RWPE1 (cell line): ENCODE measurements around the gene CIZ1.

ENCODE experiments used
- CTCF ChIA-PET: fragments of 350-600 bp; sonication (Branson Sonifier 250); formaldehyde crosslinking; extraction: SDS; loops from one replicate; lab custom pipeline; 2021; lab: Yijun Ruan, JAX
- POLR2A ChIA-PET: fragments of 400-600 bp; formaldehyde crosslinking; extraction: SDS; loops from one replicate; lab custom pipeline; 2020; ENCODE audit warnings: antibody characterized with exemption; ENCODE audit not compliant: low non-redundant PET; lab: Yijun Ruan, JAX
- DNase-seq: peaks from one replicate; pipeline ENCODE4 v3.0.0; 2012; ENCODE audit warnings: low spot score
- H3K27ac ChIP-seq: fragments of 450-650 bp; 2 replicates; pipeline ENCODE4 v1.5.1; 2017
- CTCF ChIP-seq: fragments of 450-650 bp; conservative IDR thresholded peaks from 2 replicates; pipeline ENCODE4 v1.5.1; 2017; ENCODE audit warnings: low read depth, mild to moderate bottlenecking

Gene CIZ1

GRCh38 chr9:128161215-128161902, 30.0 kb downstream of the CIZ1 start:
- DNase-seq, result no peak
- POLR2A ChIA-PET, result interaction anchor here (0.7 to 2.3 kb wide), 3 partner anchors 16 to 33 kb away, joined by 3 to 7 read pairs (median 3); no protein-coding TSS in a partner anchor
- CTCF ChIA-PET, result interaction anchor here (0.6 to 1.3 kb wide), 3 partner anchors 37 to 1267 kb away, joined by 3 to 5 read pairs (median 3); no protein-coding TSS in a partner anchor
- H3K27ac ChIP-seq, result peak overlapping the region; percentile 69
- TF ChIP-seq CTCF, result no peak

DNA sequence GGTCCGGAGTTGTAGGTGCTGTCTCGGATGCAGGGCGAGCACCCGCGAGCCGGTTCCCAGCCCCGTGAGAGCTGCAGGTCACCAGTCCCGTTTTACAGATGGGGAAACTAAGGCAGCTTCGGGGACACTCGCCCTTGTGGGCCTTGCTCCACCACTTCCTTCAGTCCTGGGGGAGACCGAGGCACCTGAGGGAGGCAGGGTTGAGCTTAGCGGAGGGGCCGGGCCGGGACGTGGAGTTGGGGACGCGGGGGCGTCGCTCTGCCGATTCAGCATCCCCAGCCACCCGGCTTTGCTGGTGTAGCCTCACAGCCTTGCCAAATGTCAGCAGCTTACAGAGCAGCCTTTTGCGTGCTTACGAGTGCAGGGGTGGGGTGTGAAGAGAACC, 30.8 kb downstream of the CIZ1 start:
- ChIA-PET CTCF (interaction anchor here (0.7 to 1.3 kb wide), 2 partner anchors 36 to 1268 kb away, joined by 3 to 5 read pairs; no protein-coding TSS in a partner anchor), POLR2A (interaction anchor here (1.1 to 2.3 kb wide), 2 partner anchors 15 to 32 kb away, joined by 5 to 7 read pairs; no protein-coding TSS in a partner anchor)
- no peak for TF ChIP-seq CTCF
- H3K27ac ChIP-seq, result peak overlapping the region; percentile 77
- DNase-seq, result peak; percentile 54

DNA sequence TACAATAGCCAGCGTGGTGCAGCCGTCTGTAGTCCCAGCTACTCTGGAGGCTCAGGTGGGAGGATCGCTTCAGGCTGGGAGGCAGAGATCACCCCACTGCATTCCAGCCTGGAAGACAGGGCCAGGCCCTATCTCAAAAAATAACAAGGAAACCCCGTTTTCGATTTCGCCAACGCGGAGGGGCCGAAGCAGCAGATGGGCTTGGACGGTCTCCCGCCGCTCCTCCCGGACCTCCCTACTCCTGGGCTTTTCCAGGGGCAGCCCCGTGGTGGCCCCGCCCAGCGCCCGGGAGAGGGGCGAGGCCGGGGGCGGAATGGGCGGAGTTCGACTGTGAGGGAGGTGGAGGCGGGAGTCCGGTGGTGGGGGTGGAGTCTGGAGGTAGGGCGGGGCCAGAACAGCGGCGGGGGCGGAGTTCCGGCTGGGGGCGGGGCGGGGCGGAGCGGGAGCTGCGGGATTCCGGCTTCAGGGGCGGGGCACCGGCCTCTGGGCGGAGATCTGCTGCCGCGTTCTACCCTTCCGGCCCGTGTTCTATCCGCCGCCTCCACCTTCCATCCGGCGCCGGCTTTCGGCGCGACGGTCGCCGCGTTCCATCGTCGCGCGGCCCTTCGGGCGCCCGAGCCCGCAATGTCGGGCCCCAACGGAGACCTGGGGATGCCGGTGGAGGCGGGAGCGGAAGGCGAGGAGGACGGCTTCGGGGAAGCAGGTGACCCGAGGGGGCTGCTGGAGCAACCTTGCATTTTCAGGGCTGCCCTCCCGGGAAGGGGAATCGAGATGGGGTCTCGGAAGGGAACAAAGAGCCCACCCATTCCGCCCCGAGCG, 31.4 kb downstream of the CIZ1 start, which contains the start of gene BBLN:
Gene BBLN (plus strand): TSS at position 482 of the 819 bp plus-strand sequence. CDS start 143 bp downstream, at position 625.
- POLR2A ChIA-PET, result interaction anchor here (0.6 to 2.3 kb wide), 4 partner anchors 8 to 31 kb away, joined by 3 to 7 read pairs (median 4); no protein-coding TSS in a partner anchor

DNA sequence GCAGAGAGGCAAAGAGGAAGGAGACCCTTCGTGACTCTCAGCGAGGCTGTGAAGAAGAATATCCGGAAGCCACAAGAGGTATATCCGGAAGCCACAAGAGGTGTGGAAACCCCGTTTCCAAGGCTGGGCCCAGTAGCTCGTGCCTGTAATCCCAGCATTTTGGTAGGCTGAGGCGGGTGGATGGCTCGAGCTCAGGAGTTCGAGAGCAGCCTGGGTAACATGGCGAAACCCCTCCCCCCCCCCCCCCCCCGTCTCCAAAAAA, 31.9 kb downstream of the CIZ1 start:
- DNase-seq, result no peak
- POLR2A ChIA-PET, result interaction anchor here (0.6 to 2.3 kb wide), 4 partner anchors 8 to 31 kb away, joined by 3 to 7 read pairs (median 4); no protein-coding TSS in a partner anchor
- peak overlapping the region; percentile 77 for H3K27ac ChIP-seq
- no peak for TF ChIP-seq CTCF
- CTCF ChIA-PET, result interaction anchor here (0.7 to 1.4 kb wide), 3 partner anchors 35 to 43 kb away, joined by 3 to 5 read pairs (median 3); no protein-coding TSS in a partner anchor

More for the DNA sequence above, 31.4 kb downstream of the CIZ1 start, which contains the start of gene BBLN:
- CTCF ChIA-PET, result interaction anchor here (0.7 to 1.4 kb wide), 4 partner anchors 35 to 44 kb away, joined by 3 to 5 read pairs (median 4); no protein-coding TSS in a partner anchor
- no peak for TF ChIP-seq CTCF
- peak; percentile 100 for DNase-seq
- H3K27ac ChIP-seq, result peak within 1 kb of the TSS; percentile 77

- CTCF ChIA-PET, result no interaction called here
Observed at GRCh38 chr9:128155736-128156500, 35.5 kb downstream of the CIZ1 start.

More at GRCh38 chr9:128155736-128156500, 35.5 kb downstream of the CIZ1 start:
- no peak for DNase-seq
- no peak for TF ChIP-seq CTCF
- H3K27ac ChIP-seq, result no peak overlapping the region; the same call in 1 of the 2 replicates
- POLR2A ChIA-PET, result no interaction called here
